HG03139 (cell line): ENCODE data around the gene MRPL45.

ENCODE experiments used
- ATAC-seq: cut with Tn5 transposase; IDR thresholded peaks from one replicate; pipeline ENCODE4 v1.9.1; 2021; ENCODE audit not compliant: unreplicated experiment

Gene MRPL45

GRCh38 chr17:38324772-38325171 lies 27.8 kb downstream of the MRPL45 start:
- ATAC-seq, result no peak

- no peak for ATAC-seq
These were observed 28.4 kb downstream of the MRPL45 start for GRCh38 chr17:38325221-38325851.

GRCh38 chr17:38326996-38327792 lies 30.2 kb downstream of the MRPL45 start:
- ATAC-seq, result no peak

- ATAC-seq, result no peak
These were observed 31.0 kb downstream of the MRPL45 start for GRCh38 chr17:38327936-38328335.

DNA sequence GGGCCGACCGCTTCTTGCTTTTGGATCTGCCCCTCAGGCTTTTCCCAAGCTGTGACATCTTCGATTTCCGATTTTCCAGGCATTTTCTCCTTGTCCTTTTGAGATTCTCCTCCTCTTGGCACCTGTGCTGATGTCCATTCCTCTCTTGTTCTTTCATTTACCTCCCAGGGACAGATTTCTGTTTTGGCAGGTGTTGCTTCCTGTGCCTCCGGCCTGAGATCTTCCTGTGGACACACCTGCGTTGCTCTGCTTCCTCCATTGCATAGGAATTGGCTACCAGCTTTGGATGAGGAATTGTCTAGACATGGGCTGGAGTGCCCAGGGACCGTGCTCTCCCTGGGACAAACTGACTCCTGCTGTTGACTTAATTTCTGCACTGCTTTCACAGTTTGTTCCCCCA lies 31.7 kb downstream of the MRPL45 start:
- ATAC-seq, result no peak

GRCh38 chr17:38329284-38329683 lies 32.3 kb downstream of the MRPL45 start:
- no peak for ATAC-seq

GRCh38 chr17:38329808-38330730 lies 33.1 kb downstream of the MRPL45 start:
- ATAC-seq, result no peak

- ATAC-seq, result no peak
These were observed 34.0 kb downstream of the MRPL45 start for GRCh38 chr17:38330941-38331411.

GRCh38 chr17:38332735-38333134 lies 35.8 kb downstream of the MRPL45 start:
- no peak for ATAC-seq

DNA sequence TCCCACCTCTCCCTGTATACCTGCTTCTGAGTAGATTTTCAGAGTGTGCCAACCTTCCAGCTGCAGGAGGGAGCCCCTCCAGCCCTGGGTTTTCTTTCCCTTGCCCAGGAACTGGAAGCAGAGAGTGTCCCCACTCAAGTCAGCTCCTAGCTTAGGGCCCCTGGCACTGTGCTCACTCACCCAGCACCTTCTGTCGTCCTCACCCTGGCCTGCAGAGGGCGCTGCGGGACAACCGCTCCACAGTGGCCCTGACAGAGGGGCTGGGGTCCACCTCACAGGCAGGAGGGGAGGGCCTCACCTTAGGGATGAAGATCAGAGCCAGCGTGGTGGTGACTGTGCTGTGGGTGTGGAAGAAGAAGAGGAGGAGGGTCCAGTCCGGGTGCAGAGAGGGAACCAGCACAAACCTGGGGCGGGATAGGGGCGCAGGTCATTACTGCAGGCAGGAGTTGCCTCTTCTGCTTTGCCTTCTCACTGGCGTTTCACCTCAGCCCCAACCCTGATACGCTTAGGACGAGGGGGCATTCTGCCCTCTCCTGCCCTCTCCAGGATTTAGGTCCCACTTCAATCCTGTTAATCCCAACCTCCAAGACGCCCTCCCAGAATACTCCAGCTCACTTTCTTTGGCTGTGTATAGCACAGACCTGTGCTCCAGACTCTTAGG lies 36.8 kb downstream of the MRPL45 start:
- no peak for ATAC-seq

- ATAC-seq, result no peak
These were observed 37.8 kb downstream of the MRPL45 start for GRCh38 chr17:38334480-38335364.

GRCh38 chr17:38336838-38337237 lies 39.9 kb downstream of the MRPL45 start:
- no peak for ATAC-seq

GRCh38 chr17:38338053-38338452 lies 41.1 kb downstream of the MRPL45 start:
- ATAC-seq, result no peak

GRCh38 chr17:38338535-38338934 lies 41.6 kb downstream of the MRPL45 start:
- ATAC-seq, result no peak

- no peak for ATAC-seq
These were observed 42.9 kb downstream of the MRPL45 start for GRCh38 chr17:38339891-38340290.

- ATAC-seq, result no peak
These were observed 44.2 kb downstream of the MRPL45 start for GRCh38 chr17:38341035-38341721.

DNA sequence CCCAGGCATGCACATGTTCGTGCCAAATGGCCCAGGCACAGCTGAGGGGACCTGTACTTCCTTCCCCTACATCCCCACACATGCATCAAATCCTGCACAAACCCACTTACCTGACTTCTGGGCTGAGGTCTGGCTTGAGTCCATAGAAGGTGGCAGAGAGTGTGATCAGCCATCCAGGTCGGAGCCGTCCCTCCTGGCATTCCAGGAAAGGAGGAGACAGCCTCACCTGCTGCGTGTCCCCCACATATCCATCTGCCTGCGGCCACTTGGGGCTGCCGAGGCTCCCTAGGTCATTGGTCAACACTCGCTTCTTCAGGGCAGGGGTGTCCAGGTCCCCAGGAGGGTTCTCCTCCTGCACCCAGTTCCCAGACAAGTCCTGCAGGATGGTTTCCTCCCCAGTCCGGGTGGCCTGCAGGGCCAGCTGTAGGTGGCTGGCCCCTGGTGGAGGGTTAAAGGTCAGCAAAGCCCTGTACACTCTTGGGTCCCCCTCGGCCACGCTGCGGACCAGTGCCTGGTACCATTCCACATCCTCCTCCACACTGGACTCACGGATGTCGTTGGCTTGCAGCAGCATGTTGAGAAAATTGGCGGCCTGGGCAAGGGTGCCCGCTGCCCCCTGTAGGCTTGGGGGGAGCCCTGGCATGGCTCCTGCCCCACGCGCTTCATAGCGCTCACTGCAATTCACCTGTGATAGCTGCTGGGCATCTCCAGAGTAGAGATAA lies 46.1 kb downstream of the MRPL45 start:
- no peak for ATAC-seq

DNA sequence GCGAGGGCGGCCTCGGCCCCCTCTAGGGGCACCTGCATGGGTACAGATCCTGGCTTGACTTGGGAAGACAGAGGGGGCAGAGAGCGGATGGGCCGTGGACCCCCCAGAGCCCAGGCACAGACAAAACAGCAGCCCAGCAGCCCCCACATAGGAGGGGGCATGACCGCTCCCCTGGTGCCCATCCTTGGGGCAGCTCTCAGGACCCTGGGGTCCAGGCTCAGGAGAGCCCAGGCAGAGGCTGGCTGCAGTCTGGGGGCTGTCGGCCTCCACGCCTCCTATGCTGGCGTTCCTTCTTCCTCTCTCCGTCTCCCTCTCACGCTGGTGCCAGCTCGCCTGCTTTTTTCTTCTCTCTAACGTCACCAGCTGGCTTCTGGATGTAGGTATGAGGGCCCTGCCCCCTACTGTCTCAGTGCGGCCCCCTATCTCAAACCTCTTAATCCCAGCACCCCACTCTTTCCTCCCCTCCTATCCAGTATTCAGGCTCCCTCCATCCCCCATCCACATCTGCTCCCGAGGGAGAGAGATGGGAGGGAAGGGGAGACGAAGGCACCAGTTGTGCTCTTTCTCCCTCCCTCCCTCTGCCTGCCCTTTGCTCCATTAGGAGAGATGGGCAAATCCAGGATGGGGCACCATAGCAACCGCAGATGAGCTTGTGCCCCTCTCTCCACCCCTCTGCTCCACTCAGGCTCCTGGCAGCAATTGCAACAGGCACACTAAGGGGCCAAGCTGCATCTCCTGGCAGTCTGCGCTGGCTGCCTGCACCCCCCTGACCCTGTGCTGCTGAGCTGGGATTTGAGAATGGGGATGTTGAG lies 46.8 kb downstream of the MRPL45 start, which contains the start of gene GPR179:
Gene GPR179, minus strand, starts transcription at position 349 of the 812 bp plus-strand sequence. Its CDS starts 167 bp downstream, at position 182.
- no peak for ATAC-seq
